Gastrocnemius medialis (tissue), 4 donors: ENCODE measurements around the gene B4GALT5. TPM values are rescaled to one million over a fixed set of nuclear protein-coding genes. Genes with fewer than 3 reads are reported as not detected.
A peak's percentile ranks its signal among the peaks of the same experiment; 100 is the strongest.
"Not testable (repeated sequence)": the region's sequence is repeated elsewhere in the genome, so short reads cannot be mapped to it uniquely, and the experiment has no call there.

Source experiments
- ATAC-seq, 2 donors: fragments of 150-250 bp; one replicate each; pipeline ENCODE4 v1.9.1; 2016
- DNase-seq, 2 donors: peaks; one replicate each; pipeline ENCODE4 v3.0.0-alpha.2; 2019
- H3K27ac ChIP-seq, 4 donors: fragments of 200-600 bp; sonication (generic); 1 replicate in 1 of 4; 2 replicates in 3 of 4; pipeline ENCODE4 v1.5.1; 2016 to 2018; ENCODE audit warnings: mild to moderate bottlenecking in 2 of 4, moderate library complexity in 1 of 4
- H3K27me3 ChIP-seq, 3 donors: fragments of 200-600 bp; sonication (generic) in 2 of 3; 1 replicate in 1 of 3; 2 replicates in 2 of 3; pipeline versions ENCODE4 v1.5.1 to v1.6.0; 2016 to 2019; ENCODE audit warnings: mild to moderate bottlenecking in 1 of 3, moderate library complexity in 1 of 3
- H3K36me3 ChIP-seq, 2 donors: fragments of 200-600 bp; sonication (generic) in 1 of 2; one replicate each; pipeline ENCODE4 v1.5.1; 2017 to 2018
- H3K4me1 ChIP-seq, 2 donors: fragments of 200-600 bp; sonication (generic) in 1 of 2; one replicate each; pipeline ENCODE4 v1.5.1; 2016 to 2017; ENCODE audit warnings: mild to moderate bottlenecking in 2 of 2
- H3K4me3 ChIP-seq, 4 donors: fragments of 200-600 bp; sonication (generic) in 3 of 4; 1 replicate in 1 of 4; 2 replicates in 3 of 4; pipeline ENCODE4 v1.5.1; 2016 to 2019; ENCODE audit warnings: mild to moderate bottlenecking in 2 of 4
- H3K9me3 ChIP-seq, 3 donors: fragments of 200-600 bp; sonication (generic) in 2 of 3; 1 replicate in 1 of 3; 2 replicates in 2 of 3; pipeline ENCODE4 v1.5.1; 2016 to 2019
- CTCF ChIP-seq, 5 experiments: fragments of 450-650 bp in 3 of 5; fragments of 200-600 bp in 2 of 5; sonication (generic) in 2 of 5; IDR thresholded peaks in 4 of 5; conservative IDR thresholded peaks in 1 of 5; 1 replicate in 4 of 5; 2 replicates in 1 of 5; pipeline ENCODE4 v1.5.1; 2016 to 2019; ENCODE audit warnings: antibody characterized with exemption in 5 of 5, mild to moderate bottlenecking in 3 of 5, moderate library complexity in 3 of 5
- POLR2A ChIP-seq, 2 donors: fragments of 450-650 bp; IDR thresholded peaks; one replicate each; pipeline ENCODE4 v1.6.1; 2017; ENCODE audit warnings: antibody characterized with exemption in 2 of 2, mild to moderate bottlenecking in 2 of 2, moderate library complexity in 2 of 2
- in situ Hi-C, 4 donors: fragments of 200-750 bp; cut with MboI; loops; one replicate each; pipeline versions ENCODE4 v1.15.0 to v1.8.0; 2017; ENCODE audit warnings: low sequenced_read_pairs in 4 of 4
- intact Hi-C: fragments of 100-400 bp; cut with DNase I; formaldehyde crosslinking; loops from one replicate; pipeline ENCODE4 v1.15.1; 2023; ENCODE audit warnings: low total_unique reads
- total RNA-seq, 4 donors: library from RNA; depleted of rRNA; stranded (reverse); fragments of >200 nt; gene quantifications; one replicate each; pipeline versions ENCODE4 v1.1.0 to v1.2.3, GENCODE V29; 2016

The B4GALT5 gene
- total RNA-seq, 4 donors from 2014 or later: 27.6 to 75.2 (median 56.4) TPM

- Histone ChIP-seq H3K9me3 (no peaks in the 10 kb centered on the region), H3K36me3 (no peaks in the 10 kb centered on the region), H3K4me1 (peaks cover 95 to 96% of the 10 kb centered on the region in 2 donors), H3K4me3 (no peak overlapping the region), H3K27me3 (no peaks in the 10 kb centered on the region), H3K27ac (peak overlapping the region; percentile 77 to 91 (median 84))
- no peak for TF ChIP-seq POLR2A (IDR thresholded peaks at IDR 0.05)
- intact Hi-C loops: no loop called here
- in situ Hi-C loops: no loop called here
- DNase-seq (no peak), ATAC-seq (peak in 1 of 2 donors; percentile 44)
Measured at GRCh38 chr20:49674383-49675352, 39.0 kb downstream of the B4GALT5 start.

GRCh38 chr20:49672096-49672664, 41.5 kb downstream of the B4GALT5 start:
- in situ Hi-C loops (no loop called here), intact Hi-C loops (no loop called here)
- peaks cover 77 to 88% of the 10 kb centered on the region in 2 donors for H3K4me1 ChIP-seq
- H3K36me3 ChIP-seq: no peaks in the 10 kb centered on the region
- no peak for ATAC-seq
- TF ChIP-seq CTCF (IDR thresholded peaks at IDR 0.05 in 4 of 5, conservative IDR thresholded peaks at IDR 0.05 in 1 of 5): no peak
- TF ChIP-seq POLR2A (IDR thresholded peaks at IDR 0.05): no peak
- H3K4me3 ChIP-seq: no peak overlapping the region
- DNase-seq: no peak
- no peaks in the 10 kb centered on the region for H3K9me3 ChIP-seq
- H3K27ac ChIP-seq: peak overlapping the region in 2 of 4 donors; percentile 46 to 85
- H3K27me3 ChIP-seq: no peaks in the 10 kb centered on the region

GRCh38 chr20:49671433-49671832, 42.2 kb downstream of the B4GALT5 start:
- no peak for ATAC-seq
- intact Hi-C loops (no loop called here), in situ Hi-C loops (no loop called here)
- no peak for DNase-seq
- H3K27ac ChIP-seq: peak overlapping the region in 2 of 4 donors; percentile 46 to 85
- TF ChIP-seq CTCF (IDR thresholded peaks at IDR 0.05 in 4 of 5, conservative IDR thresholded peaks at IDR 0.05 in 1 of 5) (no peak), POLR2A (IDR thresholded peaks at IDR 0.05) (no peak)
- peaks cover 74 to 88% of the 10 kb centered on the region in 2 donors for H3K4me1 ChIP-seq
- H3K4me3 ChIP-seq: no peak overlapping the region
- H3K9me3 ChIP-seq: no peaks in the 10 kb centered on the region
- no peaks in the 10 kb centered on the region for H3K27me3 ChIP-seq
- no peaks in the 10 kb centered on the region for H3K36me3 ChIP-seq

GRCh38 chr20:49669601-49670189, 44.0 kb downstream of the B4GALT5 start:
- peak overlapping the region in 1 of 4 donors; percentile 27 for H3K4me3 ChIP-seq
- peaks cover 61 to 81% of the 10 kb centered on the region in 2 donors for H3K4me1 ChIP-seq
- no peak for DNase-seq
- intact Hi-C loops (no loop called here), in situ Hi-C loops (no loop called here)
- no peaks in the 10 kb centered on the region for H3K36me3 ChIP-seq
- TF ChIP-seq CTCF (IDR thresholded peaks at IDR 0.05 in 4 of 5, conservative IDR thresholded peaks at IDR 0.05 in 1 of 5): no peak
- TF ChIP-seq POLR2A (IDR thresholded peaks at IDR 0.05): no peak
- no peaks in the 10 kb centered on the region for H3K27me3 ChIP-seq
- no peak for ATAC-seq
- peak overlapping the region in 3 of 4 donors; percentile 0 to 46 (median 0) for H3K27ac ChIP-seq
- no peaks in the 10 kb centered on the region for H3K9me3 ChIP-seq

- H3K9me3 ChIP-seq, H3K36me3 ChIP-seq, H3K4me3 ChIP-seq, DNase-seq, H3K27me3 ChIP-seq, in situ Hi-C loops, ATAC-seq: not testable (repeated sequence)
- intact Hi-C loops: loop anchor here (1.0 kb wide), 1 partner anchor 10 kb away; no protein-coding TSS in a partner anchor
- H3K4me1 ChIP-seq: peaks cover 54 to 75% of the 10 kb centered on the region in 2 donors
- peak overlapping the region in 2 of 4 donors; percentile 46 to 58 for H3K27ac ChIP-seq
Measured at GRCh38 chr20:49668878-49669195, 44.8 kb downstream of the B4GALT5 start.
